Type B pancreatic cell (in vitro differentiated cells): Measurements from ENCODE around the gene MARCHF3. TPM values are rescaled to one million over a fixed set of nuclear protein-coding genes. Genes with fewer than 3 reads are reported as not detected.

Source experiments
- DNase-seq: peaks from one replicate; pipeline ENCODE4 v3.0.0; 2021; ENCODE audit warnings: mixed read lengths; ENCODE audit not compliant: unreplicated experiment; ENCODE audit errors: extremely low spot score
- H3K27ac Mint-ChIP-seq: 2 replicates; pipeline ENCODE4 v1.8.0; 2021; ENCODE audit warnings: mild to moderate bottlenecking, mixed read lengths
- H3K27me3 Mint-ChIP-seq: 2 replicates; pipeline ENCODE4 v1.8.0; 2021; ENCODE audit warnings: mixed read lengths
- H3K36me3 Mint-ChIP-seq: 2 replicates; pipeline ENCODE4 v1.8.0; 2021; ENCODE audit warnings: mixed read lengths
- H3K4me1 Mint-ChIP-seq: one replicate; pipeline ENCODE4 v1.8.0; 2021; ENCODE audit warnings: mixed read lengths; ENCODE audit not compliant: unreplicated experiment
- H3K4me3 Mint-ChIP-seq: 2 replicates; pipeline ENCODE4 v1.8.0; 2021; ENCODE audit warnings: mild to moderate bottlenecking, mixed read lengths
- H3K9me3 Mint-ChIP-seq: 2 replicates; pipeline ENCODE4 v1.8.0; 2021; ENCODE audit warnings: mixed read lengths
- CTCF ChIP-seq: fragments of 200-600 bp; sonication (generic); conservative IDR thresholded peaks from 2 replicates; pipeline ENCODE4 v1.5.0; 2021; ENCODE audit warnings: antibody characterized with exemption, mild to moderate bottlenecking
- total RNA-seq: library from RNA; stranded (reverse); gene quantifications from 2 replicates; pipeline ENCODE4 v1.2.1, GENCODE V29; 2021; ENCODE audit warnings: low replicate concordance

Gene MARCHF3
- total RNA-seq, 1 donor from 2014 or later: 5.9 TPM

DNA sequence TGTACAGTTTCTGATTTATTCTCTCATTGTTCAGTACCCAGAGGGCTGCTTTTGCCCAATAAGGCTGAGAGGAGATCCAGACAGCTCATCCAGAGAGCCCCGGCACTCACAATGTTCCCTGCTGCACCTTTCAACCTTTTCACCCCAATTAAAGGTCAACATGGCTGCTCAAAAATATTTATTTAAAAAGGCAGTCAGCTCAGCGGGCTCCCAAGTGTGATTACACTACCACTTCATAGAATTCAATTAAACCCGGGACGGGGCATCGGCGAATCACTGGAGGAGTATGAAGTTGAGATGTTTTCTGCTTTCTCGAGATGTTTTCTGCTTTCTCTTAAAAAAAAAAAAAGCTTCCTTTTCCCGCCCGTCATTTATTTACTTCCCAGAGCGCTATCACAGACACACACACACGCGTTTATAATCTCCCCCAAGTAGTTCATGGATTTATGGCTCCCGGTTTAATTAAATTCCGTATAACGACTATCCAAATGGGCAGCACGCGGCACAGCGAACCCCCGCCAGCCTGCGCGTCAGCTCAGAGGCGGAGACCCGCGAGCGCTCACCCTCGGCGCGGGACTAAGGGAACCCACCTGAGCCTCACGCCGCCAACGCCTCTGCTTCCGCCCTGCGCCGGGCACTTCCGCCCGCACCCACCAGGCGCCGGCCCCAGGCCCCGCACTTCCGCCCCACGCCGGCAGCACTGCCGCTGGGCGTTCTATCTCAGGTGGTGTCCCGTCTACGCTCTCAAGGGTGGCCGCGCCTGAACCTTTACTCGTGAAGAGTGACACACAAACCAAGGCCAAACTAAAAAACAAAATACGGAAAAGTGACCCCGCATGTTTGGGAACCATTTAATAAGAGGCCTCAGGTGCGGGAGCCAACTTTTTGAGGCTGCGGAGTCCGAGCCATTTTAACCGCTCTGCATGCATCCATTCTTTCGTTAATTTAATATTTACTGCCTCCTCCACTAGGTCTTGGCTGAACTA, 42.8 kb upstream of the MARCHF3 start, which contains the start of gene C5orf63:
TSS of gene C5orf63 (minus strand) at position 642 of the 986 bp plus-strand sequence. CDS start 14,507 bp downstream, outside the sequence.
- Mint-ChIP-seq H3K9me3 (no peaks in the 10 kb centered on the region), H3K27me3 (peaks cover 2% of the 10 kb centered on the region), H3K27ac (peak within 1 kb of the TSS; percentile 35), H3K36me3 (no peaks in the 10 kb centered on the region), H3K4me1 (peaks cover 19% of the 10 kb centered on the region), H3K4me3 (peak within 1 kb of the TSS; percentile 91)
- TF ChIP-seq CTCF: peak; percentile 39
- peak; percentile 68 for DNase-seq

- Mint-ChIP-seq H3K4me1 (peaks cover 8% of the 10 kb centered on the region), H3K36me3 (no peaks in the 10 kb centered on the region), H3K9me3 (no peaks in the 10 kb centered on the region), H3K4me3 (no peak overlapping the region), H3K27ac (no peak overlapping the region), H3K27me3 (no peaks in the 10 kb centered on the region)
- no peak for TF ChIP-seq CTCF
- no peak for DNase-seq
These were observed 39.9 kb upstream of the MARCHF3 start for GRCh38 chr5:127070243-127070642.

DNA sequence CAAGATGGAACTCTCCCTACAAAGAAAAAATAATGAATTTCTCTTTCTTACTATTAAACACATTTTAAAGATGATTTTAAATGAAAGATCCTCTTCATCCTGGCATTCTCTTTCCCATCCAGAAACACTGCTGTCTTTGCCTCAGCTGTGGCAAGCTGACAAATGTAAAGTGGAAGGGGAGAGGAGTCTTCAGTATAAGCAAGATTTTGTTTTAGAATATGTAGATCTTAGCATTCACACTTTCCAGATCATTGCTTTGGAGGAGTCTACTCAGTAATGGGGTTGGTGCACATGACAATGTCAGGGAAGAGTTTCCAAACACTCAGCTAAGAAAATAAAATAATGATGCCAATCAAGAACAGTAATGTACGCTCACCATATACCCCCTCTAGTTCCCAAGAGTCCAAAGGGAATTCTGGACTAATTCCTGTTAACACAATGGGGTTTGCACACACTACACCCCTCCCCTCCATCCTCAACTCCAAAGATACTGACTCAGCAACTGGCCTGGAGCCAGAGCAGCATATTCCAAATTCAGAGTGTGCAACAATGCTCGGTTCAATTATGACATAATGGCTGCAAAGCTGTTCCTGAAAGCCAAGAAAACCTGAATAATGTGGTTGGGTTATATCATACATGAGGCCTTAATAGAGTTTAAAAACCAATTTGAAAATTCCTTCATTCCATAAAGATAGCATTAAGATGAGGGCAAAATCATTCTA, 38.3 kb upstream of the MARCHF3 start:
- TF ChIP-seq CTCF: no peak
- no peaks in the 10 kb centered on the region for H3K9me3 Mint-ChIP-seq
- H3K36me3 Mint-ChIP-seq: no peaks in the 10 kb centered on the region
- no peak overlapping the region for H3K27ac Mint-ChIP-seq
- H3K4me3 Mint-ChIP-seq: no peak overlapping the region
- H3K4me1 Mint-ChIP-seq: peaks cover 8% of the 10 kb centered on the region
- no peaks in the 10 kb centered on the region for H3K27me3 Mint-ChIP-seq
- no peak for DNase-seq

DNA sequence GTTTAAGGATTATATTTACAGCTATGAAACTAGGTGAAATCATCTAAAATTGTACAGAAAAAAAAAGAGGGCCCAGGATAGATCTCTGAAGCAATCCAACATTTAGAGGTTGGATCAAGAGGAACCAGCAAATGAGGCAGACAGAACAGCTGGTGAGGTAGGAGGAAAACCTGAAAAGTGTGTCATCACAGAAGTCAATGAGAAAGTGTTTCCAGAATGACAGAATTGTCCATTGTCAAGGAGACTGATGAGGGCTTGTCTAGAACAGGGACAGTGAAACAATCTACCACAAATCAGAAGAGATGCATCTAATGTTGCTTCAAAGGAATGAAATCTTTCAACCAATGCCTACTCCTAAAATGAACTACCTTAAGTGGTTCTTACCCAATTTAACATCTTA, 36.4 kb upstream of the MARCHF3 start:
- H3K27ac Mint-ChIP-seq: no peak overlapping the region
- H3K27me3 Mint-ChIP-seq: no peaks in the 10 kb centered on the region
- no peak overlapping the region for H3K4me3 Mint-ChIP-seq
- H3K36me3 Mint-ChIP-seq: no peaks in the 10 kb centered on the region
- H3K4me1 Mint-ChIP-seq: peaks cover 12% of the 10 kb centered on the region
- DNase-seq: no peak
- H3K9me3 Mint-ChIP-seq: no peaks in the 10 kb centered on the region
- no peak for TF ChIP-seq CTCF

- Mint-ChIP-seq H3K4me1 (peaks cover 12% of the 10 kb centered on the region), H3K27me3 (no peaks in the 10 kb centered on the region)
These were observed 34.0 kb upstream of the MARCHF3 start for GRCh38 chr5:127064253-127064840.

More at GRCh38 chr5:127064253-127064840, 34.0 kb upstream of the MARCHF3 start:
- no peak overlapping the region for H3K4me3 Mint-ChIP-seq
- no peak for TF ChIP-seq CTCF
- H3K36me3 Mint-ChIP-seq: no peaks in the 10 kb centered on the region
- no peak overlapping the region for H3K27ac Mint-ChIP-seq
- no peak for DNase-seq
- no peaks in the 10 kb centered on the region for H3K9me3 Mint-ChIP-seq
